Panc1 (cell line): ENCODE data around the gene CCDC57.

Source experiments
- POLR2AphosphoS5 ChIP-seq: IDR thresholded peaks from 2 replicates; pipeline ENCODE4 v1.6.1; 2012; ENCODE audit warnings: mild to moderate bottlenecking, low read depth, low read length, moderate library complexity
- TCF7L2 ChIP-seq: IDR thresholded peaks from 2 replicates; pipeline ENCODE4 v1.6.1; 2011; ENCODE audit warnings: mild to moderate bottlenecking, low read depth, low read length, inconsistent platforms
- TF ChIP-seq, protein P1 (sequence below): fragments of 450-650 bp; IDR thresholded peaks from 2 replicates; pipeline ENCODE4 v1.5.1; 2017; ENCODE audit warnings: mild to moderate bottlenecking
- TF ChIP-seq, protein P2 (sequence below), 2 experiments: IDR thresholded peaks; 2 replicates each; pipeline ENCODE4 v1.6.1; 2011 to 2012; ENCODE audit warnings: low read depth in 2 of 2, control low read depth in 1 of 2, low read length in 1 of 2, mild to moderate bottlenecking in 1 of 2, moderate library complexity in 1 of 2; ENCODE audit not compliant: insufficient read depth in 1 of 2

DNA sequence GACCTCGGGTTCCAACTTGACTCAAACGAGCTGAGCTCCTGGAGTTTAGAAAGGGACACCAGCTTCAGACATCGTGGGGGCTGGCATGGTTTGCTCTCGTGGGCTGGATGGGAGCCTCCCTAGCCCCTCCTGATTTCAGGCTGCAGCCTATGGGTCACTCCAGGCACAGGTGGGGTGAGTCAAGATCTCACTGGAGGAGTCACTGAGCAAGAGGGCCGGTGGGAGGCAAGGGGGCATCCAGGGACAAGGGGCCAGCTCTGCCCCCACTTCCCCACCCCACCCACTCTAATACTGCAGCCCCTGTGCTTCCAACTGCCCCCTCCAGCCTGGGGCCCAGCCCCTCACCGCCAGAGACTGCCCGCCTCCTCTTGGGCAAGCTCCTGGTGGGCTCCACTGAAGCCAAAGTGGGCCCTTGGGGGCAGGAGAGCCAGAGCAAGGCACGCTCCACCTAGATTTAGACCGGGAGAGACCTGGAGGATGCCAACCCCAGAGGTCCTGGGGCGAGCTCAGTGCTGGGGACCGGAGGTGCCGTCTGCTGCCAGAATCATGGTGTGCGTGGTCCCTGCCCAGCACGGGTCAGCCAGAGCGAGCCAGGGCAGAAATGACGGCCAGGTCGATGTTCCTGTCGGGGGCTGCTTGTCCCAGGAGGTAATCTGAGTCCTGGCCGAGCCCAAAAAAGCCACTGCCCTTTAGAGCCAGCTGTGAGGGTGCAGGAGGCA lies 22.6 kb upstream of the CCDC57 start:
- TF ChIP-seq, protein P1, sequence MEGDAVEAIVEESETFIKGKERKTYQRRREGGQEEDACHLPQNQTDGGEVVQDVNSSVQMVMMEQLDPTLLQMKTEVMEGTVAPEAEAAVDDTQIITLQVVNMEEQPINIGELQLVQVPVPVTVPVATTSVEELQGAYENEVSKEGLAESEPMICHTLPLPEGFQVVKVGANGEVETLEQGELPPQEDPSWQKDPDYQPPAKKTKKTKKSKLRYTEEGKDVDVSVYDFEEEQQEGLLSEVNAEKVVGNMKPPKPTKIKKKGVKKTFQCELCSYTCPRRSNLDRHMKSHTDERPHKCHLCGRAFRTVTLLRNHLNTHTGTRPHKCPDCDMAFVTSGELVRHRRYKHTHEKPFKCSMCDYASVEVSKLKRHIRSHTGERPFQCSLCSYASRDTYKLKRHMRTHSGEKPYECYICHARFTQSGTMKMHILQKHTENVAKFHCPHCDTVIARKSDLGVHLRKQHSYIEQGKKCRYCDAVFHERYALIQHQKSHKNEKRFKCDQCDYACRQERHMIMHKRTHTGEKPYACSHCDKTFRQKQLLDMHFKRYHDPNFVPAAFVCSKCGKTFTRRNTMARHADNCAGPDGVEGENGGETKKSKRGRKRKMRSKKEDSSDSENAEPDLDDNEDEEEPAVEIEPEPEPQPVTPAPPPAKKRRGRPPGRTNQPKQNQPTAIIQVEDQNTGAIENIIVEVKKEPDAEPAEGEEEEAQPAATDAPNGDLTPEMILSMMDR: no peak
- TF ChIP-seq TCF7L2 (no peak), POLR2AphosphoS5 (0 out of 2 replicates have a peak, but pooled peaks have one; percentile 5)
- TF ChIP-seq, protein P2, sequence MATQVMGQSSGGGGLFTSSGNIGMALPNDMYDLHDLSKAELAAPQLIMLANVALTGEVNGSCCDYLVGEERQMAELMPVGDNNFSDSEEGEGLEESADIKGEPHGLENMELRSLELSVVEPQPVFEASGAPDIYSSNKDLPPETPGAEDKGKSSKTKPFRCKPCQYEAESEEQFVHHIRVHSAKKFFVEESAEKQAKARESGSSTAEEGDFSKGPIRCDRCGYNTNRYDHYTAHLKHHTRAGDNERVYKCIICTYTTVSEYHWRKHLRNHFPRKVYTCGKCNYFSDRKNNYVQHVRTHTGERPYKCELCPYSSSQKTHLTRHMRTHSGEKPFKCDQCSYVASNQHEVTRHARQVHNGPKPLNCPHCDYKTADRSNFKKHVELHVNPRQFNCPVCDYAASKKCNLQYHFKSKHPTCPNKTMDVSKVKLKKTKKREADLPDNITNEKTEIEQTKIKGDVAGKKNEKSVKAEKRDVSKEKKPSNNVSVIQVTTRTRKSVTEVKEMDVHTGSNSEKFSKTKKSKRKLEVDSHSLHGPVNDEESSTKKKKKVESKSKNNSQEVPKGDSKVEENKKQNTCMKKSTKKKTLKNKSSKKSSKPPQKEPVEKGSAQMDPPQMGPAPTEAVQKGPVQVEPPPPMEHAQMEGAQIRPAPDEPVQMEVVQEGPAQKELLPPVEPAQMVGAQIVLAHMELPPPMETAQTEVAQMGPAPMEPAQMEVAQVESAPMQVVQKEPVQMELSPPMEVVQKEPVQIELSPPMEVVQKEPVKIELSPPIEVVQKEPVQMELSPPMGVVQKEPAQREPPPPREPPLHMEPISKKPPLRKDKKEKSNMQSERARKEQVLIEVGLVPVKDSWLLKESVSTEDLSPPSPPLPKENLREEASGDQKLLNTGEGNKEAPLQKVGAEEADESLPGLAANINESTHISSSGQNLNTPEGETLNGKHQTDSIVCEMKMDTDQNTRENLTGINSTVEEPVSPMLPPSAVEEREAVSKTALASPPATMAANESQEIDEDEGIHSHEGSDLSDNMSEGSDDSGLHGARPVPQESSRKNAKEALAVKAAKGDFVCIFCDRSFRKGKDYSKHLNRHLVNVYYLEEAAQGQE (IDR thresholded peaks at IDR 0.05; ENCODE audit: insufficient read depth in 1 of 2, low read depth in 2 of 2, low read length in 1 of 2): no peak
